HG03196 (cell line): ENCODE measurements around the gene EXOC2.
"Not testable (repeated sequence)": the region's sequence is repeated elsewhere in the genome, so short reads cannot be mapped to it uniquely, and the experiment has no call there.

ENCODE experiments used
- ATAC-seq: cut with Tn5 transposase; IDR thresholded peaks from one replicate; pipeline ENCODE4 v1.9.1; 2021; ENCODE audit not compliant: unreplicated experiment

Gene EXOC2

DNA sequence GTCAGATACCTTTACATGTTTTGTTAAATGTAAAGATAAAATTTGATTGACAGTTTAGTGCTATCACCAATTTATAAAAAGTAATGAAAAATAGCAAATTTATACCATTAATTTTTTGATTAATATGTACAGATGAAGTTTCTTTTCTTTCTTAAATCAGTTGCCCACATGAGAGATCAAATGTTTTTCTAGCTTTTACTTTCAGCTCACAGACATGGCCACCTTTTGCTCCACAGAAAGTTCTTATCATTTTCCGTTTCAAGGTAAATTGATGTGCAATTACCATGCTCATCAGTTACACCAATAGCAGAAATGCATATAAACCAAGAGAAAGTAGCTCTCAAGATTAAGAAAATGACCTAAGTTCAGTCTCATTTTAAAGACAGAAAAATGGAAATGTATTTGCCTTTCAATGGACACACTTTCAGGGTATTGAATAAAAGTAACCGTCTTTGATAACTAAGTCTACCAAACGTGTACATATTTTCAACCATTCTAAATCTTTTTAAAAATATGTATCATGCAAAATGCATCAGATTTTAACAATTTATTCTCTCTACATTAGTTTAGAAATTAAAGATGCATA, 16.6 kb upstream of the EXOC2 start:
- no peak for ATAC-seq

DNA sequence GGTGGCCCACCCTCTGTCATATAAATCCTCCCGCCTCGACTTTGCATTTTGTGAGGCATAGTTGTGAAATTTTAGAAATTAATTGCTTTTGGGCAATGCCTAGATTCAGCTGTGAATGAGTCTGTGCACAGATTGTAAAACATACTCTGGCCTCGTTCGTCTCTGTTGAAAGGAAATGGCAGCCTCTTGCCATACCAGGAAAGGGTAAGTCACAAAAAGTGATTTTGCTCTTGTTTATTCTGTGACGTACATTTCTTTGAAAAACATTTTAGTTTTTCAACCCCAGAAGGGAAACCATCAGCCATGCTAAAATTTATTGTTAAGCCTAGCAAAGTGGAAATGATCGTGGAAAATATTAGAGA, 15.3 kb upstream of the EXOC2 start:
- no peak for ATAC-seq

DNA sequence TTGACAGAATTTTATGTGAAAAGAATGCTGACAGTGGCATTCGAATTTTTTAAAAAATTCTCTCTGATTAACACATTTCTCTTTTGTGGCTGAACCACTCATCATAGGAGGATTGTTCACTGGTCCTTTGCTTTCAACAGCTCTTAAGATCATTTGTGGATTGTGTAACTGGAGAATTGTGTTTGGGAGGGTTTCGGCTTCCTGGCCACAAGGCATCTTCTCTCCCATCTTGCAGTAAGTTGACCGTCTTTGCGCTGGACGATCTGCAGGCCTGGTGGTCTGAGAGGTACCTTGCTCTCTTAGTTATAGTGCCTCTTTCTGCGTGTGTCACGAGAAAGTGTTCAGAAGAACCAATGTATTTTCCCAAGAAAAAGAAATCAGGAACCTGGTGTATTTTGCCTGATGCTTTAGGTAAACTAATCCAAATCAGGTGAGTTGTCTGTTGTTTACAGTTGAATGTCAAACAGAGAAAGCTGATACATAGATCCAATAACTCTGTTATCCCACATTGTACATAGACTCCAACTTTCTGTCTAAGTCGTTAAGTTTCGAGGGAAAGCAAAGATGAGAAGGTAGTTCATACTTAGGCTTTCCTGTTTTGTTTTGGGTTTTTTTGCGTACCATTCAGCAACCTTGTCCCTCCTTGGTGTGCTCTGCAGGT, 14.8 kb upstream of the EXOC2 start:
- ATAC-seq, result no peak

DNA sequence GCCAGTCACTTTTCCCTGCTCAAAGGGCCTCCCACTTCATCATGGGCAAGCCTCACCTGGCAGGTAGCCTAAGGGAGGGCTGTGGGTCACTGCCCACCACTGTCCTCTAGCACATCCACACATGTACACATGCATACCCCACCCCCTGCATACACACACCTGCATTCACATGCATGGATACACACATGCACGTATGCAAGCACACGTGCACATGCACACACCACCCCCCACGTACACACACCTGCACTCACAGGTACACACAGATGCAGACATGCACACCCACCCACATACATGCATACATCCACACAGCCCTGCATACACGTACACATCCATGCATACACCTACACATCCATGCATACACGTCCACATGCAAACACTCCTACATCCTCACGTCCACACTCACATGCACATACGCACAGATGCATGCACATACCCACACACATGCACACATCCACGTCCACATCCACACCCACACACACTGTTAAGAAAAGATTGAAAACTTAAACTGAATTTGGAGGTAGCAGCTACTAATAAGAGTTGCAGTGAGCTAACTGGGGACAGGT, 14.0 kb upstream of the EXOC2 start:
- ATAC-seq, result no peak

DNA sequence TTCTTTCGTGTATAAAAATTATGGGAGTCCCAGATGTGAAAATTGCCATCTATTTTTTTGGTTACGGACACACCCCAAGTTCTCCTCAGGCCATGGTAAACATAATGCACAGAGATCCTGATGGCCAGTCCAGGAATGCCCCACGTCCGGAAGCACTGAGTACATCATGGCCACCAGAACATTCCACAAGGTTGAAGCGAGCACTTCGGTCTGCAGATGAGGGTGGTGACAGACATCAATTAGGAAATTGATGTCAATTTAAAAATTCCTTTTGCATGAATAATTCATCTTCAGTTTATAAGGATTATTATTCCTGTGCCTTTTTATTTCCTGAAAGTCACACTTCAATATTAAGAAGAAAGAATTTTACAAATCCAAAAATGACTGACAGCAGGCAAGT, 13.2 kb upstream of the EXOC2 start:
- no peak for ATAC-seq

DNA sequence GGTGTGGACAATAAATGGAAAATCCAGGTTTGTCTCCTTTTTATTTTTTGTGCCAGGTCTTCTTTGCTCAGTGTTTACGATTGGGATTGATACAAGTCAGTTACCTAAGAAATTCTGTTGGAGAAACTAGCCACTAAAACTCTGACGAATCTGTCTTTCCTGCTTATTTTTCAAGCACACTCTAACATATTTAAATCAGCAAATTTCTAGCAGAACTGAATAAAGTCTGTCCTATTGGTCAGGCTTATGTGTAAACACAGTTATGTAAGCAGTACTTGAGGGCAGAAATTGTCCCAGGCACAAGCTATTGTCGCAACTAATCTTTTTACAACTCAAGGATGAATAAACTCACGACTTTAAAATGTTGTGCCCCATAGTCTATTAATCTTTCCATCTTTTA, 12.1 kb upstream of the EXOC2 start:
- no peak for ATAC-seq

DNA sequence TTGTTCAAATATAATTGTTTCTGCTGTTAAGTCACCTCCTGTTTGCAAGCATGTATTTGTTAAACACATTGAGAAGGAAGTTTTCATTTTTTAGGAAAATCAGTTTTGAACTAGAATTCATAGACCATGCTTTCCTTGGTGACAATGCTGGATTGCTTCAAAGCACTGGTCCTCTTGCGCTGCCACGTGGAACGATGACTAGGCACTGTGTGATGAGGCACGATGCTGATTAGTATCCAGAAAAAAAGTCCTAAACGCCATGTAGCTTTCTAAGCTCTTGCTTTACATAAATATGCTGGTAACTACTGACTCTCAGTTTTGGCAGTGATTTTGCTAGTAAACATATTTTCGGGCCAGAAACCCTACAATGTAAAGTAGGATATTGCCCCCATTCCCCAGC, 11.1 kb upstream of the EXOC2 start:
- no peak for ATAC-seq

DNA sequence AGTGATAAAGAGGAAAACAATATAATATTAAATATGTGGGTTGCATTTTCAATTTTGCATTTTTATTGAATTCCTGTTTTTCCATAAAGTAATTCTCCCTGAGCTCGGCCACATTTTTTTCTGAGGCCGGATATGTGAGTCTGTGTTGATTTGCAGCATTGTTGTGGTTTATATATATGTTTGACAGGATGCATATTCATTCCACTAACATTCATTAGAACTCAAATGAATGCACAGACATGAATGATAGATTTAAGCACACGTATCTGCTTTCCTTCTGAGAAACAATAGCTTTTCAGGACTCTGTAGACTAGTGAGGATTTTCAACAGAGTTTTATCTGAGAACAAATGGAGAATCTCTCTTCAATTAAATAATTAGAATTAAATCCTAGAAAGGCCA, 10.6 kb upstream of the EXOC2 start:
- no peak for ATAC-seq

DNA sequence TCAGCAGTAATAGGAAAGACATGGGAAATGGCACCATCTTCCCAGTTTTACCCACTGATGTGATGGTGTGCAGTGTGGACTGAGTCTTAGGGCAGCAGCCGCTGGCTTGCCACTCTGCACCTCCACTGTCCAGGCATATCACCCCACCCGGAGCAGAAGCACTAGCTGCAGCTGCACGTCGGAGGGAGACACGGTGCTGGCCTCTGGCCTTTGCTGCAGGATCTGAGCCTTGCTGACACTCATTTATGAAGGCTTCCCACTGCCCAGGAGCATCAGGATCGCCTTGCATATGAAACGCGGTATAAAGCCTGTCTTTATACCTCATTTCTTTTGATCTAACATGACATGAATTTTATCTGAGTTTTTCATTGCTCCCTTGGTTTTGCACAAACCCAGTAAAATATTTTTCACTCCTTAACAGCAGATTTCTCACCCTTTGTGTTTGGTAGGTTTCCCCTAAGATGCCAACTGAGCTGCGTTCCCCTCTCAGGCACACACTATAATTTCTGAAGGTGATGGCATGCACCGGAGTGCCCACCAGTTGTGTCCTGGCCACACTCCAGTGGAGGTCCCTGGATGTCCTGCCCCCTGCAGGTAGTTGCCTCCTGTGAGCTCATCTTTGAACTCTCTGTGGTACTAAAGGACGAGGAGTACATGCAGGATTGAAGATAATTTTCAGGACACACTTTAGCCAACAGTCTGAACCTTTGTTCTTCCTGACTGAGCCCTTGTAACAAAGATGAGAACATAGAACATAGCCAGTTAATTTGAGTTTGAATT, 9.0 kb upstream of the EXOC2 start:
- no peak for ATAC-seq

DNA sequence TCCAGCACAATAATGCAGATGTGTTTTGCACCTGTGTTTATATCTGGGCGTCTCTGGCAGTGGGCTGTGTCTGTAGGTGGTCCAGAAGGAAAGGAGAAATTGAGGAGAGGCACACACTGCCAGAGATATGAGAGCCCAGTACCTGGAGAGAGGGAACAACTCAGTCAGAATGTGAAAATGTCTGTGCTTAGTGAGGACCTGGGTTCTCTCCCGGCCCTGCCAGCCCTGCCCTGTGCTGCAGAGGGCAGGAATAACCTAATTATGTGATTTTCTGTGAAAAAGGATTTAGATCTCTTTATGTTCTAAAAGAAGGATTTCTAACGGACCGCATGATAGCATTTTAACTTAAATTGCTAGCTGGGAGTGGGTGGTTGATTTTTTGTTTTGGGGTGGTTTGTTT, 8.3 kb upstream of the EXOC2 start:
- no peak for ATAC-seq

DNA sequence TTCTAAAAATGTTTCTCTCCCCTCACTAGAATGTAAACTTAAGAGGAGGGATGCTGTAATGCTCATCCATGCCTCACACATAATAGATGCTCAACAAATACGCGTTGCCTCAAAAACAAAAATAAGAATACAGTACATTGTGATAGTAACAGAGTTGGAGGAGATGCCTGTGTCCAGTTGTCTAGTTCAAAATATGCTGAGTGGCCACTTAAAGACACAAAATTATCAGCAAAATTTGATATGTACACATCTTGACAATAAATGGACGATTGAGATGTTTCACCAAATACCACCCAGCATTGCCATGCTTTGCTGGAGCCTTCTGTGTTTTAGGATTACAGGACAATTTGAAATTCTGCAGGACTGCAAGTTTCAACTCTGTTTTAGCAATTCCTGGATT, 7.6 kb upstream of the EXOC2 start:
- no peak for ATAC-seq

DNA sequence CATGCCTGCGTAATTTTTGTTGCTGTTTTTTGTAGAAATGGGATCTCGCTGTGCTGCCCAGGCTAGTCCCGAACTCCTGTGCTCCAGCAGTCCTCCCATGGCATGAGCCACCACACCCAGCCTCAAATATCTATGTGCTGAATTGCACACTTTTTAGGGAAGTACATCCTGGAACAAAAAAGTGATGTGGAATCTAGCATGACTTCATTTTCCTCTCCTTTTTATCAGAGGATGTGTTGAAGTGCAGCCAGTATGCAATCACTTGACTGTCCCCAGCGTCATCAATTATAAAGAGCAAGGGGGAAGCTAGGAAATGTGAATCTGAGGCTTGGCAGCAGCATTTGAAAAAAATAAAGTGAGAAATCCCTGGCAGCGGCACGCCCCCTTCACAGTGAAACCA, 6.4 kb upstream of the EXOC2 start:
- no peak for ATAC-seq

DNA sequence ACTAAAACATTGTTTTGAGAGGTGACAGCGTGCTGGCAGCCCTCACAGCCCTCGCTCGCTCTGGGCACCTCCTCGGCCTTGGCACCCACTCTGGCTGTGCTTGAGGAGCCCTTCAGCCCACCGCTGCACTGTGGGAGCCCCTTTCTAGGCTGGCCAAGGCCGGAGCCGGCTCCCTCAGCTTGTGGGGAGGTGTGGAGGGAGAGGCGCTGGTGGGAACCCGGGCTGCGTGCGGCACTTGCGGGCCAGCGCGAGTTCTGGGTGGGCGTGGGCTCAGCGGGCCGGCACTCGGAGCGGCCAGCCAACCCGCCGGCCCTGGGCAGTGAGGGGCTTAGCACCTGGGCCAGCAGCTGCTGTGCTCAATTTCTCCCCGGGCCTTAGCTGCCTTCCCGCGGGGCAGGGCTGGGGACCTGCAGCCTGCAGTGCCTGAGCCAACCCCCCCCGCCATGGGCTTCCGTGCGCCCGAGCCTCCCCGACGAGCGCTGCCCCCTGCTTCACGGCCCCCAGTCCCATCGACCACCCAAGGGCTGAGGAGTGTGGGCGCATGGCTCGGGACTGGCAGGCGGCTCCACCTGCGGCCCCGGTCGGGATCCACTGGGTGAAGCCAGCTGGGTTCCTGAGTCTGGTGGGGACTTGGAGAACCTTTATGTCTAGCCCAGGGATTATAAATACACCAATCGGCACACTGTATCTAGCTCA, 1.6 kb upstream of the EXOC2 start:
- ATAC-seq, result not testable (repeated sequence)

DNA sequence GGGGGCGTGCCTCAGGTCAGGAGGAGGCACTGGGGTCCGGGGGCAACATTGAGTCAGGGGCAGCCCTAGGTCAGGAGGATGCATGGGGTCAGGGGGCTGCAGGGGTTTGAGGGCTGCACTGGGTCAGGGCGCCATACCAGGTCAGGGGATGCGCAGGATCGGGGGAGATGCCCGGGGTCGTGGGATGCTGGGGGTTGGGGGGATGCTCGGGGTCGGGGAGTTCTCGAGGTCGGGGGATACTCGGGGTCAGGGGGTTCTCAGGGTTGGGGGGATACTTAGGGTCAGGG, 727 bp upstream of the EXOC2 start:
- no peak for ATAC-seq

DNA sequence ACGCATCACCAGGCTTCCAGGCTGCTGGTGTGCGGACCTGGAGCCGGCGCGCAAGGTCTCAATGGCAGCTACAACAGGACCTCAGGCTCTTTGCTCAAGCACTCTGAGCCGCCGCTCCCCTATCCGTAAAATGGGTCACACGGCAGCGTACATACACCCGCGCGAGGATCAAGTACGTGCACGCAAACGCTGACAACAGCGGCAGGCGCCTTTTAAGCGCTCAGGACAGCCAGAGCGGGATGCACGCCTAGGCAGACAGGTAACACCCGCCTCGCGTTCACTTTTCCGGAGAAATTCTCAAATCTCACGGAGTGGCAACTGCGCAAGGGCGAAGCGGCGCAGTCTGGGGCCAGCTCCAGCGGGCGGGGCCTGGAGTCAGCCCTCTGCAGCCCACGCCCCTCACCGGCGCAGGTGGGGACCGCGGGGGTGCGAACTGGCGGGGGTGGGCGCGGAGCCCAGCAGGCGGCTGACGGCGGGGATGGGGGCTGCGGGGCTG, 535 bp downstream of the EXOC2 start:
- peak; percentile 66 for ATAC-seq

DNA sequence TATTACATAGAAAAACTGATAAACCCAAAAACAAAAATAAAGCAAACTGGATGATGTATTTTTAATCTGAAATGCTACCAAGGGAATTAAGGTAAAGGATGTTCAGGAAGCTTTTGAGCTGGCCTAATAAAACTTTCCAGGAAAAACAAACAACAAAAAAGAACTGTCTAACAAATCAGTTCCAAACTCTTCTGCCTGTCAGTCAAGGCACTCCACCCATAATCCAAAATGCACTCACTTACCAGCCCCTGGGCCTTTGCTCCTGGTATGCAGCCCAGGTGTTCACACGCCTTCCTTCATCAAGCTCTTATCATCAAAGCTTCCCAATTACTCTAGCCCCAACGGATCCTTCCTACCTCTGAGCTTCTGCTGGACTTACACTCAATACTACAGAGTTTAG, 3.7 kb downstream of the EXOC2 start:
- no peak for ATAC-seq

DNA sequence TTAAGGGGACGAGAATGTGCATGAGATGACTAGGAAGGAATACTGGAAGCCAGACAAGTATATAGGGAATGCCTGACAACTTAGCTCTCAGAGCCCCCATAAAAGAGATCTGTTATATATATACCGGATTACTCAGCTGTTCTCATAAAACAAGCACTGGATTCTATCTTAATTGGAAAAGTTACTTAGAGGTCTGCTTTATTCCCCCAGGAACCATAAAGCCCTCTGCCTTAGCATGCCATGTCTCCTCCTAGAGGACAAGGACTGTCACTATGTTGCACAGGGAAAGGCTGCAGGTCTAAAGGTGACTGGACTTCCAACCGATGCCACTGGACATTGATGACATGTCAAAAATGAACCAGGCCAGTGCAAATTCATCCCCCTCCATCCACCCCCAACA, 6.4 kb downstream of the EXOC2 start:
- ATAC-seq, result no peak

DNA sequence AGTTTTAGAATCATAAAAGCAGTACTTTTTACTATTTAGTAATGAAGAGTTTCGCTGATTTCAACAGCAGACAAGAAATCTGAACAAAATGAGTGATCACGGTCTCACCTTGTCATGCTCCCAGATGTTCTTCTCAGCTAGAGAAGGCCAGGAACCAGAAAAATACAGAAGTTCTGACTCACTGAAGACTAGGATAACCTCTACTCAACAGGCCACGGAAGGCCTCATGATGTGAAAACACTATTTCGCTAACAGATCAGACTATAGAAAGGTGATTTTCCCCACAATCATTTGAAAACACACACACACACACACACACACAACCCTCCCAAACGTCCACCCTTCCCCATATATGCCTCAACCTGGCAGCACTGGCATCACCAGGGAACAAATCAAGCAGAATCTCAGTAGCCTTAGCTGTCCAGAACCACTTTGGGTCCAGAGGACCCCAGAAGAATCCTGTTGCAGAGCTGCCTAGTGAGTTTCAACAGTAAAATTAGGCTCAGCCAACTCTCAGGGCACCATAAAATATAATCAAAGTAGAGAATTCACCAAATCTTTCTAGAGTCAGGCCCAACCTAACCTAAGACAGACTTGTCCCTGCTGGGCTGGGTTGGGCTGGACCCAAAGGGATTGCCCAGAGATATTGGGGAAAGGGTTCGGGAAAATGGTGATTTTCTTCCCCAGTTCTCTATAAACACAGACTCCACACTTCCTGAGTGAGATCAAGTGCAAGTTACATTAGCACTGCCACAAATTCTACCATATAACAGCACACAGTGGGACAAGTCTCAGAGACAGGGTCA, 7.9 kb downstream of the EXOC2 start:
- peak; percentile 77 for ATAC-seq

DNA sequence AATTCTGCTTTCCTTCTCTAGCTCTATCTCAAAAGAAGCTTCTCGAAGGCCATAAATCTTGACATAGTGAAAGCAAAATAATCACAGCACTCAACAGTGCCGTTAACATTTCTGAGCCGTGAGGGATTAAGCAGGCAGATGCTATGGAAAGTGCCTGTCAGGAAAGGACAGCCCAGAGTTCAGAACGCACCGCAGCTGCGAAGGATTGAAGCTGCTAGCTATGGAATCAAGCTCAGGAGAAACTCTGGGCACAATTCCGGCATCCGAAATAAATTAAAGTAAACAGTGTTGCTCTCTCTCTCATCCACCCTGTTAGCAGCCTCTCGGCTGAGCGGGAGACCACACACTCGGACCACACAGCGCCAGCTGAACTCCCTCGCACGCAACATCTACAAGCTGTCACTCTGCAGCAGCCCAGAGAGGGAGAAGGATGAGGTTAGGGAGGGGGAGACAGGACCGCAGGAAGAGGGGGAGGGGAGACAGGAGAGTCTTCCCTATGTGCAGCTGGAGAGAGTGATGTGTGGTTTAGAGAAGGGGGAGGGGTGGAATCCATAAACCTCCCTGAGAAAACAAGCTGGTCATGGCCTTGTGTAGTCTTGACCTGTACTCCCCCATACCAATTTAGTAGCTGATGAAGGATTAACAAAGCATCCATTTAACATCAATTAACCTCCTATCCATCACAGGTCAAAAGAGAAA, 9.0 kb downstream of the EXOC2 start:
- no peak for ATAC-seq

DNA sequence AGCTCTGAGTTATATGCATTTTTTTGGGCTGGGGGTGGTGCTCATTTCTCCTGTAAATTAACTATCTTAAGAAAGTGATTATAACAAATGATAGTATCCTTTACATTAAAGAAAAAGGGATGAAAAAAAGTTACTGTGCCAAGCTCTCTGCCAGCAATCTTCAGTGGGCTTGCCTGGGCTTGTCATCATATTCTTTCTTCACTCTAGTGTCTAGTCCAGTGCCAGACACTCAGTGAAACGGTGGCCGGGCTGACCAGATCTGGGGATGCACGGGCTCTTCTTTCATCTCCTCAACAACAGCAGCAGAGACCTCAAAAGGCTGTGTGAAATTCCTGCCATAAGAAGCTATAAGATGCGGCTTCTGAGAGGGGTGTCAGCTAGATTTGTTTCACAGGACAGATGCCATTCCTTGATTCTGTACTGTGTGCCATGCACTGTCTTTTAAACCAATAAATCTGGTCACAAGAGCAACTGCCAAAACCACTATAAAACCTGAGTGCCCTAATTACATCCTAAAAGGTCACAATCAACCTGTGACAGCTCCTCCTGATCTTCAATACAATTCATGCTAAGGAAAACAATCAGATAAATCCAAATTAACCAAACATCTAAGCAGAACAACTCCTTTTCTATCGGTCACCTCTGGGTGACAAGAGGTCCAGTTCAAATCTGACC, 12.1 kb downstream of the EXOC2 start:
- ATAC-seq, result no peak
